ENCODE measurements around the gene MEN1.

The MEN1 gene

GRCh38 chr11:64842366-64842759, 32.0 kb upstream of the MEN1 start:
- H3K4me1 ChIP-seq (ENCODE audit: insufficient read depth, low read length, severe bottlenecking): peaks cover 26% of the 10 kb centered on the region
- no peaks in the 10 kb centered on the region for H3F3A ChIP-seq (ENCODE audit: insufficient read depth, low read length)
- no peaks in the 10 kb centered on the region for H3K9me2 ChIP-seq (ENCODE audit: low read depth, low read length)
- no peak overlapping the region for H3K9ac ChIP-seq (ENCODE audit: low read length)
- H2AFZ ChIP-seq (ENCODE audit: low read length): no peak overlapping the region
- H3K27ac ChIP-seq (ENCODE audit: low read depth, low read length, poor library complexity, severe bottlenecking): no peak overlapping the region
- no peaks in the 10 kb centered on the region for H3K79me2 ChIP-seq (ENCODE audit: insufficient read depth, low read length)
- no peaks in the 10 kb centered on the region for H3K9me3 ChIP-seq (ENCODE audit: low read length)
- no peaks in the 10 kb centered on the region for H3K27me3 ChIP-seq (ENCODE audit: insufficient read depth, low read length)
- no peaks in the 10 kb centered on the region for H4K20me1 ChIP-seq (ENCODE audit: insufficient read depth, low read length)
- H3K36me3 ChIP-seq (ENCODE audit: insufficient read depth, low read length): peaks cover 24% of the 10 kb centered on the region
- H3K4me2 ChIP-seq (ENCODE audit: low read length): no peak overlapping the region
- TF ChIP-seq EZH2 (IDR thresholded peaks at IDR 0.05; ENCODE audit: borderline replicate concordance, low read length): no peak
- TF ChIP-seq CTCF (IDR thresholded peaks at IDR 0.05; ENCODE audit: low read length): no peak
- no peak overlapping the region for H3K4me3 ChIP-seq (ENCODE audit: low read depth, low read length, poor library complexity, severe bottlenecking)

GRCh38 chr11:64841592-64842365, 31.4 kb upstream of the MEN1 start:
- peaks cover 24% of the 10 kb centered on the region for H3K36me3 ChIP-seq (ENCODE audit: insufficient read depth, low read length)
- no peaks in the 10 kb centered on the region for H3F3A ChIP-seq (ENCODE audit: insufficient read depth, low read length)
- no peak overlapping the region for H2AFZ ChIP-seq (ENCODE audit: low read length)
- no peak overlapping the region for H3K4me3 ChIP-seq (ENCODE audit: low read depth, low read length, poor library complexity, severe bottlenecking)
- no peak overlapping the region for H3K4me2 ChIP-seq (ENCODE audit: low read length)
- H3K9me2 ChIP-seq (ENCODE audit: low read depth, low read length): no peaks in the 10 kb centered on the region
- no peaks in the 10 kb centered on the region for H3K9me3 ChIP-seq (ENCODE audit: low read length)
- H3K9ac ChIP-seq (ENCODE audit: low read length): no peak overlapping the region
- no peak overlapping the region for H3K27ac ChIP-seq (ENCODE audit: low read depth, low read length, poor library complexity, severe bottlenecking)
- no peaks in the 10 kb centered on the region for H4K20me1 ChIP-seq (ENCODE audit: insufficient read depth, low read length)
- H3K27me3 ChIP-seq (ENCODE audit: insufficient read depth, low read length): no peaks in the 10 kb centered on the region
- no peak for TF ChIP-seq EZH2 (IDR thresholded peaks at IDR 0.05; ENCODE audit: borderline replicate concordance, low read length)
- no peak for TF ChIP-seq CTCF (IDR thresholded peaks at IDR 0.05; ENCODE audit: low read length)
- no peaks in the 10 kb centered on the region for H3K79me2 ChIP-seq (ENCODE audit: insufficient read depth, low read length)
- H3K4me1 ChIP-seq (ENCODE audit: insufficient read depth, low read length, severe bottlenecking): peaks cover 21% of the 10 kb centered on the region

GRCh38 chr11:64839887-64840782, 29.8 kb upstream of the MEN1 start:
- H3F3A ChIP-seq (ENCODE audit: insufficient read depth, low read length): no peaks in the 10 kb centered on the region
- peaks cover 15% of the 10 kb centered on the region for H3K4me1 ChIP-seq (ENCODE audit: insufficient read depth, low read length, severe bottlenecking)
- H3K79me2 ChIP-seq (ENCODE audit: insufficient read depth, low read length): no peaks in the 10 kb centered on the region
- no peak overlapping the region for H3K4me3 ChIP-seq (ENCODE audit: low read depth, low read length, poor library complexity, severe bottlenecking)
- no peak overlapping the region for H3K9ac ChIP-seq (ENCODE audit: low read length)
- H2AFZ ChIP-seq (ENCODE audit: low read length): no peak overlapping the region
- H3K9me3 ChIP-seq (ENCODE audit: low read length): no peaks in the 10 kb centered on the region
- H3K27ac ChIP-seq (ENCODE audit: low read depth, low read length, poor library complexity, severe bottlenecking): no peak overlapping the region
- no peak overlapping the region for H3K4me2 ChIP-seq (ENCODE audit: low read length)
- no peak for TF ChIP-seq EZH2 (IDR thresholded peaks at IDR 0.05; ENCODE audit: borderline replicate concordance, low read length)
- H3K9me2 ChIP-seq (ENCODE audit: low read depth, low read length): no peaks in the 10 kb centered on the region
- no peaks in the 10 kb centered on the region for H3K27me3 ChIP-seq (ENCODE audit: insufficient read depth, low read length)
- no peaks in the 10 kb centered on the region for H4K20me1 ChIP-seq (ENCODE audit: insufficient read depth, low read length)
- H3K36me3 ChIP-seq (ENCODE audit: insufficient read depth, low read length): peaks cover 24% of the 10 kb centered on the region

All from OCI-LY1 (cell line).